Sigmoid colon (tissue), 7 donors: ENCODE measurements around the gene KCNJ9. TPM values are rescaled to one million over a fixed set of nuclear protein-coding genes. Genes with fewer than 3 reads are reported as not detected.

Experiments used
- DNase-seq: peaks from one replicate; pipeline ENCODE4 v3.0.0-alpha.2; 2019
- H3K27ac ChIP-seq, 4 donors: fragments of 200-600 bp; sonication (generic); one replicate each; pipeline ENCODE4 v1.5.1; 2016 to 2019; ENCODE audit warnings: mild to moderate bottlenecking in 1 of 4
- H3K27me3 ChIP-seq, 3 donors: fragments of 200-600 bp; sonication (generic); one replicate each; pipeline ENCODE4 v1.5.1; 2019; ENCODE audit warnings: mild to moderate bottlenecking in 1 of 3
- H3K36me3 ChIP-seq, 4 donors: fragments of 200-600 bp; sonication (generic); one replicate each; pipeline ENCODE4 v1.5.1; 2016 to 2019
- H3K4me1 ChIP-seq, 4 donors: fragments of 200-600 bp; sonication (generic); one replicate each; pipeline ENCODE4 v1.5.1; 2017 to 2019
- H3K4me3 ChIP-seq, 4 donors: fragments of 200-600 bp; sonication (generic); one replicate each; pipeline ENCODE4 v1.5.1; 2017 to 2019; ENCODE audit warnings: mild to moderate bottlenecking in 2 of 4, moderate library complexity in 1 of 4
- H3K9me3 ChIP-seq, 4 donors: fragments of 200-600 bp in 3 of 4; sonication (generic) in 3 of 4; one replicate each; pipeline versions ENCODE4 v1.5.1 to v1.6.1; 2013 to 2019
- EP300 ChIP-seq, 4 donors: sonication (generic); formaldehyde crosslinking; IDR thresholded peaks; one replicate each; pipeline ENCODE4 v1.6.1; 2017; ENCODE audit warnings: antibody characterized with exemption in 4 of 4
- POLR2A ChIP-seq, 2 donors: fragments of 450-650 bp; IDR thresholded peaks; one replicate each; pipeline ENCODE4 v1.6.1; 2016; ENCODE audit warnings: antibody characterized with exemption in 2 of 2, mild to moderate bottlenecking in 2 of 2, moderate library complexity in 2 of 2
- POLR2AphosphoS5 ChIP-seq, 4 donors: sonication (generic); formaldehyde crosslinking; IDR thresholded peaks; one replicate each; pipeline ENCODE4 v1.6.1; 2017; ENCODE audit warnings: antibody characterized with exemption in 4 of 4
- WGBS, 2 donors: extraction: QIAGEN DNeasy Blood & Tissue Kit; methylation state at CpG; one replicate each; pipeline ENCODE4 v1.1.7; 2013; 5-methylcytosine and 5-hydroxymethylcytosine counted together
- intact Hi-C: fragments of 100-400 bp; cut with DNase I; formaldehyde crosslinking; loops from one replicate; pipeline ENCODE4 v1.15.1; 2023
- polyA plus RNA-seq, 3 donors: library from polyadenylated mRNA; stranded (reverse); fragments of 200-250 nt; gene quantifications; one replicate each; pipeline ENCODE4 v1.2.3, GENCODE V29; 2013
- total RNA-seq, 4 donors: library from RNA; depleted of rRNA; stranded (reverse); fragments of >200 nt; gene quantifications; one replicate each; pipeline ENCODE4 v1.1.0, GENCODE V29; 2016
- TF ChIP-seq, protein P1 (sequence below), 4 experiments: fragments of 450-650 bp in 3 of 4; fragments of 200-600 bp in 1 of 4; IDR thresholded peaks; one replicate each; pipeline ENCODE4 v1.5.1; 2016 to 2019; ENCODE audit warnings: antibody characterized with exemption in 4 of 4, mild to moderate bottlenecking in 3 of 4, moderate library complexity in 2 of 4
- donor health status: healthy with polysubstance abuse.
- donor health status: Bipolar disorder and iron deficiency.
- donor health status: healthy.

Gene KCNJ9
- total and polyA plus RNA-seq, 7 donors = under 0.01 to 0.36 (median 0.27) TPM; not detected in 2

- Histone ChIP-seq H3K36me3 (peaks cover 26 to 94% (median 43%) of the 10 kb centered on the region in 4 donors), H3K9me3 (no peaks in the 10 kb centered on the region), H3K27me3 (no peaks in the 10 kb centered on the region), H3K4me3 (no peak overlapping the region), H3K27ac (peak overlapping the region; percentile 53 to 83 (median 66)), H3K4me1 (peaks cover 0 to 67% (median 56%) of the 10 kb centered on the region in 4 donors)
- DNase-seq = no peak
- TF ChIP-seq POLR2A (IDR thresholded peaks at IDR 0.05) (no peak), EP300 (IDR thresholded peaks at IDR 0.05) (no peak), POLR2AphosphoS5 (IDR thresholded peaks at IDR 0.05) (no peak)
- TF ChIP-seq, protein P1, sequence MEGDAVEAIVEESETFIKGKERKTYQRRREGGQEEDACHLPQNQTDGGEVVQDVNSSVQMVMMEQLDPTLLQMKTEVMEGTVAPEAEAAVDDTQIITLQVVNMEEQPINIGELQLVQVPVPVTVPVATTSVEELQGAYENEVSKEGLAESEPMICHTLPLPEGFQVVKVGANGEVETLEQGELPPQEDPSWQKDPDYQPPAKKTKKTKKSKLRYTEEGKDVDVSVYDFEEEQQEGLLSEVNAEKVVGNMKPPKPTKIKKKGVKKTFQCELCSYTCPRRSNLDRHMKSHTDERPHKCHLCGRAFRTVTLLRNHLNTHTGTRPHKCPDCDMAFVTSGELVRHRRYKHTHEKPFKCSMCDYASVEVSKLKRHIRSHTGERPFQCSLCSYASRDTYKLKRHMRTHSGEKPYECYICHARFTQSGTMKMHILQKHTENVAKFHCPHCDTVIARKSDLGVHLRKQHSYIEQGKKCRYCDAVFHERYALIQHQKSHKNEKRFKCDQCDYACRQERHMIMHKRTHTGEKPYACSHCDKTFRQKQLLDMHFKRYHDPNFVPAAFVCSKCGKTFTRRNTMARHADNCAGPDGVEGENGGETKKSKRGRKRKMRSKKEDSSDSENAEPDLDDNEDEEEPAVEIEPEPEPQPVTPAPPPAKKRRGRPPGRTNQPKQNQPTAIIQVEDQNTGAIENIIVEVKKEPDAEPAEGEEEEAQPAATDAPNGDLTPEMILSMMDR (IDR thresholded peaks at IDR 0.05) = no peak
- intact Hi-C loops = no loop called here
- WGBS, 2 donors = 93 to 95% methylated on average over 9 of the region's 9 CpGs
These were observed 46.0 kb downstream of the KCNJ9 start for GRCh38 chr1:160127381-160127780.

- TF ChIP-seq EP300 (IDR thresholded peaks at IDR 0.05) (no peak), POLR2AphosphoS5 (IDR thresholded peaks at IDR 0.05) (no peak), POLR2A (IDR thresholded peaks at IDR 0.05) (no peak)
- TF ChIP-seq, protein P1 (IDR thresholded peaks at IDR 0.05) = no peak
- 71 to 77% methylated on average over 7 of the region's 7 CpGs for WGBS, 2 donors
- peak overlapping the region; percentile 53 to 83 (median 66) for H3K27ac ChIP-seq
- peaks cover 0 to 68% (median 57%) of the 10 kb centered on the region in 4 donors for H3K4me1 ChIP-seq
- intact Hi-C loops = no loop called here
- no peaks in the 10 kb centered on the region for H3K9me3 ChIP-seq
- peaks cover 26 to 94% (median 43%) of the 10 kb centered on the region in 4 donors for H3K36me3 ChIP-seq
- no peaks in the 10 kb centered on the region for H3K27me3 ChIP-seq
- no peak overlapping the region for H3K4me3 ChIP-seq
- DNase-seq = no peak
These were observed 46.7 kb downstream of the KCNJ9 start for GRCh38 chr1:160127865-160128523.

DNA sequence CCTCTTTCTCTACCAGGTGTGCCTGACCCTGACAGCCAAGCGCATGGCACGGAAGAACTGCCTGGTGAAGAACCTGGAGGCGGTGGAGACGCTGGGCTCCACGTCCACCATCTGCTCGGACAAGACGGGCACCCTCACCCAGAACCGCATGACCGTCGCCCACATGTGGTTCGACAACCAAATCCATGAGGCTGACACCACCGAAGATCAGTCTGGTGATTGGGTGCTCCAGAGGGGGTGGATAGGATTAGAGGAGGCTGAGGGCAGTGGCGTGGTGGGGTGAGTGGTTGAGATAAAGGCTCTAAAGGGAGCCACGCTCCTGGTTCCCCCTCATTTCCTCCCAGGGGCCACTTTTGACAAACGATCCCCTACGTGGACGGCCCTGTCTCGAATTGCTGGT, 47.3 kb downstream of the KCNJ9 start:
- peak; percentile 34 for DNase-seq
- Histone ChIP-seq H3K27ac (peak overlapping the region; percentile 53 to 83 (median 66)), H3K36me3 (peaks cover 26 to 94% (median 43%) of the 10 kb centered on the region in 4 donors), H3K27me3 (no peaks in the 10 kb centered on the region), H3K4me1 (peaks cover 0 to 62% (median 55%) of the 10 kb centered on the region in 4 donors), H3K9me3 (no peaks in the 10 kb centered on the region), H3K4me3 (no peak overlapping the region)
- intact Hi-C loops = no loop called here
- TF ChIP-seq POLR2AphosphoS5 (IDR thresholded peaks at IDR 0.05) (no peak), EP300 (IDR thresholded peaks at IDR 0.05) (no peak), POLR2A (IDR thresholded peaks at IDR 0.05) (no peak)
- TF ChIP-seq, protein P1 (IDR thresholded peaks at IDR 0.05) = no peak
- 88 to 90% methylated on average over 18 of the region's 18 CpGs for WGBS, 2 donors

DNA sequence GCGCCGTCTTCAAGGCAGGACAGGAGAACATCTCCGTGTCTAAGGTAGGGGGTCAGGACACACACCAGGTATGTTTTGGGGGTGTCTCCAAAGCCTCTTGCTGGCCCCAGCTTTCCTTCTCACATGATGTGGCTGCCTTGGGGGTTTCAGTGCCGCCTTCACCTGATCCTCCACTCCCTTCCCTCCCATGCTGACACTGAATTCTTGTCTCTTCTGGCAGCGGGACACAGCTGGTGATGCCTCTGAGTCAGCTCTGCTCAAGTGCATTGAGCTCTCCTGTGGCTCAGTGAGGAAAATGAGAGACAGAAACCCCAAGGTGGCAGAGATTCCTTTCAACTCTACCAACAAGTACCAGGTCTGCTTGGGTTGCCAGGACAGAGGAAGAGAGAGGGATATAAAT, 47.7 kb downstream of the KCNJ9 start:
- intact Hi-C loops = no loop called here
- Histone ChIP-seq H3K36me3 (peaks cover 23 to 94% (median 43%) of the 10 kb centered on the region in 4 donors), H3K27ac (peak overlapping the region; percentile 53 to 83 (median 66)), H3K27me3 (no peaks in the 10 kb centered on the region), H3K4me3 (no peak overlapping the region), H3K4me1 (peaks cover 0 to 58% (median 51%) of the 10 kb centered on the region in 4 donors), H3K9me3 (no peaks in the 10 kb centered on the region)
- TF ChIP-seq, protein P1 (IDR thresholded peaks at IDR 0.05) = no peak
- no peak for TF ChIP-seq POLR2A (IDR thresholded peaks at IDR 0.05)
- no peak for TF ChIP-seq POLR2AphosphoS5 (IDR thresholded peaks at IDR 0.05)
- no peak for TF ChIP-seq EP300 (IDR thresholded peaks at IDR 0.05)
- peak; percentile 33 for DNase-seq
- 94 to 95% methylated on average over 5 of the region's 5 CpGs for WGBS, 2 donors
